DMS153 treated with DMSO at 0.1 percent for 48 hours (cell line): ENCODE measurements around the gene KCNN3.

Source experiments
- DNase-seq: peaks from one replicate; lab custom pipeline; 2025; ENCODE audit not compliant: unreplicated experiment; lab: John Stamatoyannopoulos, UW

The KCNN3 gene

GRCh38 chr1:154797175-154797574, 72.9 kb downstream of the KCNN3 start:
- DNase-seq: no peak

DNA sequence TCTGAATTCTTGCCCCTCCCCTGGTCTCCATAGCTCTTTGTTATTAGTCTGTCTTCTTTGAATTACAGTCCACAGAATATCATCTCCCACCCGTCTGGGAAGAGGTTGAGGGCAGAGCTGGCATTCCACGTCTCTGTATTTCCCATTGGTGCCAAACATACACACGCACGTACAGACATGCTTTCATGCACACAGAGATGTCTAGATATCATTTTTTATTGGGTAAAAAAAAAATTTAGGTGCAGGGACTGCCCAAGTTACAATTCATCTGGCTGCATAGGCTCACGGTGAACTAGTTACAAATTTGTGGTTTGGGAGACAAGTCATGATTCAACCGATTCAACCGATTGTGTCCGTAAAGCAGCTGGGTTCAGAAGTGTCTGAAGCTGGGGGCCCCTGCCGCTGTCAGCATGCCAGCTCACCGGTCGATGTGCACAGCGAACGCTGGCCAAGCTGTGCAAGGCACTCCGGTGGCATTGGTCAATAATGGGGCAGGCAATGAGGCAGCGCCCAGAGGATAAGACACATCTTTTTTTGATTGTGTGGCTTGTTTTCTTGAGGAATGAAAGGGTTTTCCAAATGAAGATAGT, 73.7 kb downstream of the KCNN3 start:
- no peak for DNase-seq

GRCh38 chr1:154794608-154795007, 75.5 kb downstream of the KCNN3 start:
- no peak for DNase-seq

DNA sequence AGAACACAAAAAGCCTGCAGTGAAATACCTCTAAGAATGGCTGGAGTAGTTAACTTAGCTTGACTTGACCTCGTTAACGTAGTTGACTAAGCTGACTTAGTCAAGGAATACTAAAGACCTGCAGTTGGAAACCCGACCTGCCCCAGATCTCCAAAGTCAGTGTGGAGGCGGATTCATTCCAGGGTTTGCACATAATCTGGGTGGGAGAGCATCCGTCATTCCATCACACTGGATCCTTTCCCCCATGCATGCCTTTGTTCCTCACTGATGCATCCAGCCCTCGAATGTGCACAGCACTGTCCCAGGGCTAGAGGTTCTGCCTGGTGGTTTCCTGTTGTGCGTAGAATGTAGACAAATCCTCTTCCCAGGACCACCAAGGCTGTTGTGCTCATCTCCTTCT, 76.4 kb downstream of the KCNN3 start:
- no peak for DNase-seq

- DNase-seq: no peak
Observed at GRCh38 chr1:154792899-154793298, 77.2 kb downstream of the KCNN3 start.

DNA sequence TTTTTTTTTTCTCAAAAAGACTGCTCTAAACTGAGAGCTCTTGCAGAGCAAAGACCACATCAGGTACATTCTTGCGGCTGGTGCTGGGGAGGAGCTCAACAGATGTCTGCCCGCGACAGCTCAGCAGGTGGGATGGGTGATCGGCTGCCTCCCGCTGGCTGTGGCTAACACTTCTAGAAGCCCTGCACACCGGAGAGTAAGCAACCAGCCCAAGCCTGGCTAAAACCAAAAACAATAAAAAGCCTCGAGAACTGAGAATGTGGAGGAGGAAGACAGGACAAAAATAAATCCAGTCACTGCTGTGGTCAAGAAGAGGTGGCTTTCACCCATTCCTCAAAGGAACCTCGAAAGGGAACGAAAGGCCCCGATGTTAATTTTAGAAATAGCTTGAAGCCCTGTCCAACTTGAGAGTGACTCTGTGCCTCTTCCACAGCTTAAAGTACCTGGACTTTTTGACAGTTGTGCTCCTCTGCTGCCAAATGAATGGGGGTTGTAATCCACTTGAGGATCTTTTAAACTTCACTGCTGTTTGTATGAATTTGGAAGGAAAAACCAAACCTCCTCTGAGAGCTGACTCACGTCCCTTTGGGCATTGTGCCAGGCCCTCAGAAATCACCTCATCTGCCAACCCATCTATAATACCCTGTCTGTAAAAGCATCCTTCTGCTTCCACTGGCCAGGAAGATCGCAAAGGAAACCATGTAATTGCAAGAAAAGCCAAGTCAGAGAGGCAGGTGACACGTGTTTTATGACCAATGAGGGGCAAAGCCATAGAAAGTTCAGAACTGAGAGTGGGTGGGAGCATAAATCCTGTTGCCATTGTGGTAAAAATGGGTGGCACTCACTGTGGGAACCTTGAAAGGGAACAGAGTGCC, 78.6 kb downstream of the KCNN3 start:
- peak; percentile 28 for DNase-seq

DNA sequence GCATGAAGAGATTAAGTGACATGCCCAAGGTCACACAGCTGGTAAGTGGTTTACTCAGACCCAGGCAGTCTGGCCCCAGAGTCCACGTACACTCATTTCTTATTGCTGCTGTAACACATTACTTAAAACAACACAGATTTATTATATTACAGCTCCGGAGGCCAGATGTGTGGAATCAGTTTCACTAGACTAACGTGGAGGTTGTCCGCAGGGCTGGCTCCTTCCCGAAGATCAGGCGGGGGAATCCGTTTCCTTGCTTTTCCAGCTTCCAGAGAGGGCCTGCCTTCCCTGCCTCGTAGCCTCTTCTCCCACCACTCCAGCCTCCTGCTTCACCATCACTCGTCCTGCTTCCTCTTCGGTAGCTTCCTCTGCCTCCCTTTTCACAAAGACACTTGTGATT, 81.2 kb downstream of the KCNN3 start:
- no peak for DNase-seq

DNA sequence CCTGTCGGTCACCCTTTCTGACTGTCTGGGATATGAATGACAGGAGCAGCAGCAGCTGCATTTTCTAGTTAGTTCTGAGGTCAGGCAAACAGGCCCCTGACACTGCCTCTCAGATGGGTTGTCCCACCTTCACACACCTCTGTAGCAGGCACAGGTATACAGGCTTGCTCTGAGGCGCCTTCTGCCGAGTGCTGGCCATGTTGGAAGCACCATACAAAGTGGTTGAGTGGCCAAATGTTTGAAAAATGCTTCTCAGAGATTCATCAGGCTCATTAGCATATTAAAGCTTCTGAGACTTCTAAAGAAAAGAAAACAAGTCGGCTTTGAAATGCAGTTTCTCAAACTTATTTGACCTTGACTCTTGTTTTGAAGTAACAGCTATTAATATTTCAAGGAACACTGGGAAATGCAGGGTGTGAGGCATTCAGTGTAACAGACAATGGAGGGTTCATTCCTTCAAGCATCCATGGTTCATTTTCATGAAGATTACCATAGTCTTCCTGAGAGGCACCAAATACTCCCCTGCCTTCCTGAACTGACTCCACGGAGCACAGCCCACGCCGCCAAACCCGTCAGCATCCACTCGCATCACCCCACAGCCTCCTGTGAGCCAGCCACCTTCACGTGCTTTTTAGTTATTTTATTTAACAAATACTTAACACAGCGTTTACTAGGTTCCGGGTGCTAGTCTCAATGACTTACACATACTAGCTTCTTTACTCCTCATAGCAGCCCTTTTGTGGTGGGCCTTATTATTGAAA, 81.8 kb downstream of the KCNN3 start:
- no peak for DNase-seq

GRCh38 chr1:154786804-154787570, 83.1 kb downstream of the KCNN3 start:
- DNase-seq: no peak

GRCh38 chr1:154784924-154785531, 85.1 kb downstream of the KCNN3 start:
- DNase-seq: no peak

- no peak for DNase-seq
Observed at GRCh38 chr1:154784416-154784815, 85.7 kb downstream of the KCNN3 start.

- DNase-seq: no peak
Observed at GRCh38 chr1:154783976-154784375, 86.1 kb downstream of the KCNN3 start.

- no peak for DNase-seq
Observed at GRCh38 chr1:154780541-154780940, 89.5 kb downstream of the KCNN3 start.

GRCh38 chr1:154779551-154780189, 90.4 kb downstream of the KCNN3 start:
- DNase-seq: no peak

DNA sequence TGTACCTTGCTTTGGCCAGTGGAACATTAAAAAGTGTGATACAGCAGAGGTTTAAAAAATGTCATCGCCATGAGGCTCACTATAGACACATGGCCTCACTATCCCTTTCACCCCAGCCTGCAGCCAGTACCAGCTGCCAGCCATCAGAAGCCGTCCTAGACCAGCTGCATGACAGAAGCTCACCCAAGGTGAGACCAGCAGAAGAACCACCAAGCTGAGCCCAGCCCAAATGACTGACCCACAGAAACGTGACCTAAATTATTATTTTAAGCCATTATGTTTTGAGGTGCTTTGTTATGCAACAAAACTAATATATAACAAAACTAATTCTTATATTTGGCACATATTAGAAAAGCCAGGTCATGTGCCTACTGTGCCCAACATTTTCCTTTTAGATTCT, 91.1 kb downstream of the KCNN3 start:
- no peak for DNase-seq

GRCh38 chr1:154778275-154778674, 91.8 kb downstream of the KCNN3 start:
- no peak for DNase-seq

- no peak for DNase-seq
Observed at GRCh38 chr1:154777781-154778180, 92.3 kb downstream of the KCNN3 start.

- no peak for DNase-seq
Observed at GRCh38 chr1:154777154-154777553, 92.9 kb downstream of the KCNN3 start.

DNA sequence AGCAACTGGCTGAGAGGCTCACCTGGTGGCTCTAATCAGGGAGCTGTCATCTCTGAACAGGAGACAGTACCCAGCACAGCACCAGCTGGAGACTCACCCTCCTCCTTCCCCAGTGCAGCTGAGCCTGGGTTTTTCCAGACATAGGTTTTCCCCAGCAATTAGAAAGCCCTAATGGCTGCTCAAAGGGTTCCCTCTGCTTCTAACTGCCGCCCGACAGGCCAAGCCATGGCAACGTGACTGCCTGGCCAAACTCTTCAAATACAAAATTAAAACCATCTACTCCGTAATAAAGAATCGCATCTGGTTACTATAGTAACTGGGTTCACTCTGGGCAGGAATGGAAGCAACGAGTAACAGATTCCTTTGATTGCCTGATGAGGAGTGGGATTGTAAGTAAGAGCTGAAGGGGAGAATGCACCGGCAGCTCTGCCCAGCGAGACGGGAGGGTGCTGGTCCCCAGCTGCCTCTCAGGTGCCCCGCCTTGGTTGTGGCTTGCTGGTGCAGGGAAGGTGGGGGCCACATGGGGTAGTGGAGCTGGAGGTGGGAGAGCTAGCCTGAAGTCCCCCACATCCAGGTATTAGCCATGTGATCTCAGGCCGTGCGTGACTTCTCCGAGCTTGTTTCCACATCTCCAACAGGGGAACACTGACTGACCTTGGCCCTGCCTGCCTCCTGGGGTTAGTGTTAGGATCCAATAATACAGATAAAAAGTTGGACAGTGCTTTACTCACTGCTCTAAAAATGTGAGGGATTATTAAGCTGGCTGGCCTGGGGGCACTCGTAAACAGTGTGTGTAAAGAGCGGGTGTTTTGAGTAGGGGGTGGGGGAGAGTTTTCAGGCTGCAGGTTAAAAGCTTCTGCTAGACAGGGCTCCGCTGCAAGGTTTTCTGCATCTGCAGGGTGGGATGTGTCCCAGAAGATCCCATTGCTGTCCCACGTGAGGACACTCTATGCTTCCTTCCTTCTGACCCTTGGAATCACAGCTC, 94.2 kb downstream of the KCNN3 start:
- DNase-seq: no peak
